Measurements from ENCODE around the gene CTNNB1. TPM values are rescaled to one million over a fixed set of nuclear protein-coding genes. Genes with fewer than 3 reads are reported as not detected.

CTNNB1 gene
- total and polyA plus RNA-seq, 2 of the 13 experiments (the other 11 are each of a cell fraction or from before 2014, with no cell fraction given), result 398 to 489 TPM

DNA sequence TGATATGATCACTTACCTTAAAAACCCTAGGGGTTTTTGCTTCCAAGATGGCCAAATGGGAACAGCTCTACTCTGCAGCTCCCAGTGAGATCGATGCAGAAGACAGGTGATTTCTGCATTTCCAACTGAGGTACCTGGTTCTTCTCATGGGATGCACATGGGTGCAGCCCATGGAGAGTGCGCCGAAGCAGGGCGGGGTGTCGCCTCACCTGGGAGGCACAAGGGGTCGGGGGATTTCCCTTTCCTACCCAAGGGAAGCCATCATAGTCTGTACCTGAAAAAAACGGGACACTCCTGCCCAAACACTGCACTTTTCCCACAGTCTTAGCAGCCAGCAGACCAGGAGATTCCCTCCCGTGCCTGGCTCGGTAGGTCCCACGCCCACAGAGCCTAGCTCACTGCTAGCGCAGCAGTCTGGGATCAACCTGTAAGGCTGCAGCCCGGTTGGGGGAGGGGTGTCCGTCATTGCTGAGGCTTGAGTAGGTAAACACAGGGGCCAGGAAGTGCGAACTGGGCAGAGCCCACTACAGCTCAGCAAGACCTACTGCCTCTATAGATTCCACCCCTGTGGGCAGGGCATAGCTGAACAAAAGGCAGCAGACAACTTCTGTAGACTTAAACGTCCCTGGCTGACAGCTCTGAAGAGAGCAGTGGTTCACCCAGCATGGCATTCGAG lies 78.6 kb downstream of the CTNNB1 start (continued):
- TF ChIP-seq ZNF143 (CRISPR knock-in tag; IDR thresholded peaks at IDR 0.05) (no peak), ADNP (CRISPR knock-in tag; IDR thresholded peaks at IDR 0.05) (no peak), ZNF546 (CRISPR knock-in tag; conservative IDR thresholded peaks at IDR 0.05) (no peak), SAP130 (CRISPR knock-in tag; IDR thresholded peaks at IDR 0.05; ENCODE audit: low read depth) (peak; percentile 75), NAIF1 (CRISPR knock-in tag; IDR thresholded peaks at IDR 0.05; ENCODE audit: borderline replicate concordance) (no peak), DNMT3B (CRISPR knock-in tag; conservative IDR thresholded peaks at IDR 0.05) (no peak), TRIM24 (CRISPR knock-in tag; IDR thresholded peaks at IDR 0.05) (no peak), NFYC (CRISPR knock-in tag; IDR thresholded peaks at IDR 0.05) (no peak), HNF4A (CRISPR knock-in tag; IDR thresholded peaks at IDR 0.05) (peak; percentile 19; the same call in 1 of the 2 replicates), ZNF761 (CRISPR knock-in tag; conservative IDR thresholded peaks at IDR 0.05) (no peak), ZNF674 (CRISPR knock-in tag; IDR thresholded peaks at IDR 0.05; ENCODE audit: low read depth) (no peak), ZNF430 (CRISPR knock-in tag; IDR thresholded peaks at IDR 0.05) (no peak), MXI1 (IDR thresholded peaks at IDR 0.05; ENCODE audit: borderline replicate concordance, low read depth, low read length) (no peak), HES4 (CRISPR knock-in tag; IDR thresholded peaks at IDR 0.05; ENCODE audit: borderline replicate concordance) (no peak), ASH2L (IDR thresholded peaks at IDR 0.05; ENCODE audit: insufficient read length, low read depth, low read length) (no peak), DNMT1 (CRISPR knock-in tag; IDR thresholded peaks at IDR 0.05) (no peak), NFE2 (CRISPR knock-in tag; IDR thresholded peaks at IDR 0.05) (no peak), ZSCAN31 (CRISPR knock-in tag; IDR thresholded peaks at IDR 0.05; ENCODE audit: low read depth) (peak; percentile 20; the same call in 1 of the 2 replicates), ZNF333 (CRISPR knock-in tag; IDR thresholded peaks at IDR 0.05; ENCODE audit: borderline replicate concordance) (no peak), SALL2 (CRISPR knock-in tag; IDR thresholded peaks at IDR 0.05) (0 out of 2 replicates have a peak, but pooled peaks have one; percentile 55)
- TF ChIP-seq, protein P1, sequence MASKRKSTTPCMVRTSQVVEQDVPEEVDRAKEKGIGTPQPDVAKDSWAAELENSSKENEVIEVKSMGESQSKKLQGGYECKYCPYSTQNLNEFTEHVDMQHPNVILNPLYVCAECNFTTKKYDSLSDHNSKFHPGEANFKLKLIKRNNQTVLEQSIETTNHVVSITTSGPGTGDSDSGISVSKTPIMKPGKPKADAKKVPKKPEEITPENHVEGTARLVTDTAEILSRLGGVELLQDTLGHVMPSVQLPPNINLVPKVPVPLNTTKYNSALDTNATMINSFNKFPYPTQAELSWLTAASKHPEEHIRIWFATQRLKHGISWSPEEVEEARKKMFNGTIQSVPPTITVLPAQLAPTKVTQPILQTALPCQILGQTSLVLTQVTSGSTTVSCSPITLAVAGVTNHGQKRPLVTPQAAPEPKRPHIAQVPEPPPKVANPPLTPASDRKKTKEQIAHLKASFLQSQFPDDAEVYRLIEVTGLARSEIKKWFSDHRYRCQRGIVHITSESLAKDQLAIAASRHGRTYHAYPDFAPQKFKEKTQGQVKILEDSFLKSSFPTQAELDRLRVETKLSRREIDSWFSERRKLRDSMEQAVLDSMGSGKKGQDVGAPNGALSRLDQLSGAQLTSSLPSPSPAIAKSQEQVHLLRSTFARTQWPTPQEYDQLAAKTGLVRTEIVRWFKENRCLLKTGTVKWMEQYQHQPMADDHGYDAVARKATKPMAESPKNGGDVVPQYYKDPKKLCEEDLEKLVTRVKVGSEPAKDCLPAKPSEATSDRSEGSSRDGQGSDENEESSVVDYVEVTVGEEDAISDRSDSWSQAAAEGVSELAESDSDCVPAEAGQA (IDR thresholded peaks at IDR 0.05; ENCODE audit: low read depth), result 0 out of 2 replicates have a peak, but pooled peaks have one; percentile 29
- TF ChIP-seq, protein P1 (CRISPR knock-in tag; IDR thresholded peaks at IDR 0.05; ENCODE audit: borderline replicate concordance), result no peak
- TF ChIP-seq, protein P2, sequence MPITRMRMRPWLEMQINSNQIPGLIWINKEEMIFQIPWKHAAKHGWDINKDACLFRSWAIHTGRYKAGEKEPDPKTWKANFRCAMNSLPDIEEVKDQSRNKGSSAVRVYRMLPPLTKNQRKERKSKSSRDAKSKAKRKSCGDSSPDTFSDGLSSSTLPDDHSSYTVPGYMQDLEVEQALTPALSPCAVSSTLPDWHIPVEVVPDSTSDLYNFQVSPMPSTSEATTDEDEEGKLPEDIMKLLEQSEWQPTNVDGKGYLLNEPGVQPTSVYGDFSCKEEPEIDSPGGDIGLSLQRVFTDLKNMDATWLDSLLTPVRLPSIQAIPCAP (CRISPR knock-in tag; IDR thresholded peaks at IDR 0.05; ENCODE audit: low read depth), result no peak
- TF ChIP-seq, protein P3, sequence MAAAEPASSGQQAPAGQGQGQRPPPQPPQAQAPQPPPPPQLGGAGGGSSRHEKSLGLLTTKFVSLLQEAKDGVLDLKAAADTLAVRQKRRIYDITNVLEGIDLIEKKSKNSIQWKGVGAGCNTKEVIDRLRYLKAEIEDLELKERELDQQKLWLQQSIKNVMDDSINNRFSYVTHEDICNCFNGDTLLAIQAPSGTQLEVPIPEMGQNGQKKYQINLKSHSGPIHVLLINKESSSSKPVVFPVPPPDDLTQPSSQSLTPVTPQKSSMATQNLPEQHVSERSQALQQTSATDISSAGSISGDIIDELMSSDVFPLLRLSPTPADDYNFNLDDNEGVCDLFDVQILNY (CRISPR knock-in tag; conservative IDR thresholded peaks at IDR 0.05), result no peak

Measured in HepG2 (cell line).